GM19452 (cell line): ENCODE results near the gene OTOP2.

ENCODE experiments used
- ATAC-seq: cut with Tn5 transposase; IDR thresholded peaks from one replicate; pipeline ENCODE4 v1.9.1; 2021; ENCODE audit not compliant: unreplicated experiment

Gene OTOP2

GRCh38 chr17:74923538-74924249, 379 bp upstream of the OTOP2 start:
- no peak for ATAC-seq

GRCh38 chr17:74925242-74925641, 1.2 kb downstream of the OTOP2 start:
- no peak for ATAC-seq

GRCh38 chr17:74928786-74929185, 4.7 kb downstream of the OTOP2 start:
- ATAC-seq = no peak

- ATAC-seq = no peak
Observed at GRCh38 chr17:74930535-74931036, 6.5 kb downstream of the OTOP2 start.

GRCh38 chr17:74935048-74935447, 11.0 kb downstream of the OTOP2 start:
- ATAC-seq = no peak

GRCh38 chr17:74935585-74936469, 11.8 kb downstream of the OTOP2 start, which contains the start of gene OTOP3:
Gene OTOP3 (plus strand): TSS chr17:74935898. CDS start chr17:74935922, 24 bp downstream.
- ATAC-seq = no peak

- no peak for ATAC-seq
Observed at GRCh38 chr17:74936470-74936799, 12.4 kb downstream of the OTOP2 start.

- ATAC-seq = no peak
Observed at GRCh38 chr17:74937064-74938051, 13.3 kb downstream of the OTOP2 start.

GRCh38 chr17:74938194-74938950, 14.3 kb downstream of the OTOP2 start:
- ATAC-seq = no peak

- no peak for ATAC-seq
Observed at GRCh38 chr17:74939534-74939933, 15.5 kb downstream of the OTOP2 start.

- no peak for ATAC-seq
Observed at GRCh38 chr17:74941128-74941725, 17.2 kb downstream of the OTOP2 start.

- ATAC-seq = no peak
Observed at GRCh38 chr17:74943808-74944522, 19.9 kb downstream of the OTOP2 start.

- peak; percentile 58 for ATAC-seq
Observed at GRCh38 chr17:74945543-74945942, 21.5 kb downstream of the OTOP2 start.

- no peak for ATAC-seq
Observed at GRCh38 chr17:74946641-74947040, 22.6 kb downstream of the OTOP2 start.

GRCh38 chr17:74947041-74947754, 23.1 kb downstream of the OTOP2 start:
- ATAC-seq = no peak

GRCh38 chr17:74949455-74950115, 25.5 kb downstream of the OTOP2 start:
- ATAC-seq = no peak

GRCh38 chr17:74950207-74950606, 26.1 kb downstream of the OTOP2 start:
- ATAC-seq = no peak

GRCh38 chr17:74951065-74951464, 27.0 kb downstream of the OTOP2 start:
- no peak for ATAC-seq
